Measurements from ENCODE around the gene REM2.
A peak's percentile ranks its signal among the peaks of the same experiment; 100 is the strongest.

REM2 gene

GRCh38 chr14:22883173-22883976, at the start of gene REM2:
Gene REM2, plus strand, starts transcription at chr14:22883222. Its CDS starts 66 bp downstream, at chr14:22883288.
- no peak for DNase-seq

DNA sequence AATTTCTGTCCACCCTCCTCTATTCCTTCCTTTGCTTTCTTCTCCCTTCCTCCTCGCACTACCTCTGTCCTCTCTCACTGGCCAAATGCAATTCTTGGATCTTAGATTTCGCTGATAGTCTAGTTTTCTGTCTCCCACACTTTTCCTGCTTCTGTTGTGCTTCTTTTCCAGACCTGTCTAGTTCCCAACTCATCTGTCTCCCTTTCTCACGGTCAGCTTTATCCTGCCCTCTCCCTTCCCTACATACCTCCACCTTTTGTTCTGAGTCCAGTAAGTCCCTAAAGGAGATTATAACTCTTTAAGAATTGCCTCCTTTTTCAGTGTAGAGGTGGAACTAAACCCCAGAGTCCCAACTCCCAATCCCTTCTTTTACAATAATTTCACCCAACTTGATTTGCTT, 47.5 kb upstream of the REM2 start:
- DNase-seq, result no peak

DNA sequence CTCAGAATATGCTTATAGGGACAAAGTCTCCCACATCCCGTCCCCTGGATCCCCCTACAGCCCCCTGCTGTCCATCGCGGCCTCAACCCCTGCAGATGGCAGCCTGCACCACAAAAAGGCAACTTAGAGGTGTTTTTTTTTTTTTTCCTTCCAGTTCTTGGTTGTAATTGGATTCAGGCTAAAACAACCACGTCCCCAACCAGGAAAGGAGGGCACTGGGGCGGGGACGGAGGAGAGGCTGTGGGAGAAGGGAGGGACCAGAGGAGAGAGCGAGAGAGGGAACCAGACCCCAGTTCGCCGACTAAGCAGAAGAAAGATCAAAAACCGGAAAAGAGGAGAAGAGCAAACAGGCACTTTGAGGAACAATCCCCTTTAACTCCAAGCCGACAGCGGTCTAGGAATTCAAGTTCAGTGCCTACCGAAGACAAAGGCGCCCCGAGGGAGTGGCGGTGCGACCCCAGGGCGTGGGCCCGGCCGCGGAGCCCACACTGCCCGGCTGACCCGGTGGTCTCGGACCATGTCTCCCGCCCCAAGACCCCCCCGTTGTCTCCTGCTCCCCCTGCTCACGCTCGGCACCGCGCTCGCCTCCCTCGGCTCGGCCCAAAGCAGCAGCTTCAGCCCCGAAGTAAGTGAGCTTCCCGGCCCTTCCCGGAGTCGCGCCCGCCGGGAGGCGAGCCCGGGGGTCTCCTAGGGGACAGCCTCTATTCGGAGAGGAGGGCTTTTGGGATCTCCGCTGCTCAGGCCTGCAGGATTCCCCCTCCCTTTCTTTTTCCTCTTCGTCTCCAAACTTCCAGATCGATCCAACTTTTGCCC, 46.5 kb upstream of the REM2 start, which contains the start of gene MMP14:
Gene MMP14, plus strand, starts transcription at position 285 of the 813 bp plus-strand sequence. Its CDS starts 233 bp downstream, at position 518.
- no peak for DNase-seq

- peak in 1 of 4 experiments; percentile 16 for DNase-seq
These were observed 45.8 kb upstream of the REM2 start for GRCh38 chr14:22837114-22837749.

DNA sequence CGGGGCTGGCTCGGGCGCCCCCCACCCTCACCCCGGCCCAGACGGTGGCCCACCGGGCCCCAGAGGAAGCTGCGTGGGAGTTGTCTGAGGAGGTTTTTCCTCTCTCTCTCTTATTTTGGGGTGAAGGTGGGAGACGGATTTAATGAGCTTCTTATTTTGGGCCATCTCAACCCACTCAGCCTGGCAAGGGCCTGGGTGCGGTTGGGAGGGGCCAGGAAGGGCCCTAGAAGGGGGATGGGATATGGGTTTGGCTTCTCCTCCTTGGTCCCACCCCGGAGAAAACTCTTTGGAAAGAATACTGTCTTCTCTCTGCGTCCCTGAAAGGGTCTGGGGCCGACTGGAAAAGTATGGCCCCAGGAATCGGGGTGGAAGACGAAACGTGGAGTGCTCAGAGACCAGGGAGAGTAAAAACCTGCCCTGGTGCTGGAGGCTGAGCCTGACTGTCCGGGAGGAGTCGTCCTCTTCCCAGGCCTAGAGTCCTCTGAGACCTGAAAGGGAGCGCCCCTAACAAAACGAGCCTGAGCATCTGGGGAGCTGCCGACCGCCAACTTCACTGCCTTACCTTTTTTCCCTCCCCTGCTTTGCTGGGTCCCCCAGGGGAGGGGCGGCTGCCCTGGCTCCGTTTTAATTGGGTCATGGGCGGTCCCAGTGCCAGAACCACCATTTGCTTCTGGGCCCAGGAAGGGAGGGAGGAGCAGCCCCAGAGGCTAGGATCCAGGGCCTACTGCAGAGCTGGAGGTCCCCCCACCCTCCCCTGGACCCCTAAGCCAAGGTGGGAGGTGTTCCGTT, 45.1 kb upstream of the REM2 start:
- no peak for DNase-seq

DNA sequence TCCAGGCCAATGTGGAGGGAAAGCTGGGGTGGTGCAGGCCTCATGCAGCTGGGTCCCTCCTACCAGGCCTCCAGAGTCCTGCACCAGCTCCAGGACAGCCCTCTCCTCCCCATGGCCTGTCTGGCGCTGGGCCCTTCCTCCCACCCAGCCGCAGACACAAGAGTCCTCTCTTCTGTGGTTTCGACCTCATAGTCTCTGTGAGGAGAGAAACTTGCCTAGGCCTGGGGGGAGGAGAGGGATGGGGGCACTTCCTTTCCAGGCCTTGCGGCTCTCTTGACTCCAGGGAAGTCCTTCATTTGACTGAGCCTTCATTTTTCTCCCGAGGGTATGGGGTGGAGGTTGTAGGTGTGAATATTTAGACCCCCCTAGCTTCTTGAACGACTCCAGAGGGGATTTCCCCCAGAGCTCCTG, 44.4 kb upstream of the REM2 start:
- no peak for DNase-seq

- DNase-seq, result no peak
These were observed 43.8 kb upstream of the REM2 start for GRCh38 chr14:22839159-22839779.

GRCh38 chr14:22841311-22841710, 41.7 kb upstream of the REM2 start:
- no peak for DNase-seq

DNA sequence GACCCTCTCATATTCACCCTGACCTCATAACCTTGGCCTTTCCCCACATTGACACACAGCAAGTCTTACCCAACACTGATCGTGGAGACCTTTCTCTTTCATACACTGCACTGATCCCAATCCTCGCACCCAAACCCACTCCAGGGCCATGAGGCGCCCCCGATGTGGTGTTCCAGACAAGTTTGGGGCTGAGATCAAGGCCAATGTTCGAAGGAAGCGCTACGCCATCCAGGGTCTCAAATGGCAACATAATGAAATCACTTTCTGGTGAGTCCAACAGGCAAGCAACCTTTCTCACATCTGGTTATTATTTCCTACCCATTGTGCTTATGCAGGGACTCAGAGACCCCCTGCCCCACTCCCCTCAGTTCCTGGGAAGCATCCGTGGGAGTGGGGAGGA, 41.3 kb upstream of the REM2 start:
- no peak for DNase-seq

GRCh38 chr14:22842211-22843122, 40.6 kb upstream of the REM2 start:
- DNase-seq, result no peak

GRCh38 chr14:22843123-22843925, 39.7 kb upstream of the REM2 start:
- no peak for DNase-seq

- DNase-seq, result no peak
These were observed 38.6 kb upstream of the REM2 start for GRCh38 chr14:22844221-22845102.

- DNase-seq, result no peak
These were observed 38.0 kb upstream of the REM2 start for GRCh38 chr14:22845103-22845394.

DNA sequence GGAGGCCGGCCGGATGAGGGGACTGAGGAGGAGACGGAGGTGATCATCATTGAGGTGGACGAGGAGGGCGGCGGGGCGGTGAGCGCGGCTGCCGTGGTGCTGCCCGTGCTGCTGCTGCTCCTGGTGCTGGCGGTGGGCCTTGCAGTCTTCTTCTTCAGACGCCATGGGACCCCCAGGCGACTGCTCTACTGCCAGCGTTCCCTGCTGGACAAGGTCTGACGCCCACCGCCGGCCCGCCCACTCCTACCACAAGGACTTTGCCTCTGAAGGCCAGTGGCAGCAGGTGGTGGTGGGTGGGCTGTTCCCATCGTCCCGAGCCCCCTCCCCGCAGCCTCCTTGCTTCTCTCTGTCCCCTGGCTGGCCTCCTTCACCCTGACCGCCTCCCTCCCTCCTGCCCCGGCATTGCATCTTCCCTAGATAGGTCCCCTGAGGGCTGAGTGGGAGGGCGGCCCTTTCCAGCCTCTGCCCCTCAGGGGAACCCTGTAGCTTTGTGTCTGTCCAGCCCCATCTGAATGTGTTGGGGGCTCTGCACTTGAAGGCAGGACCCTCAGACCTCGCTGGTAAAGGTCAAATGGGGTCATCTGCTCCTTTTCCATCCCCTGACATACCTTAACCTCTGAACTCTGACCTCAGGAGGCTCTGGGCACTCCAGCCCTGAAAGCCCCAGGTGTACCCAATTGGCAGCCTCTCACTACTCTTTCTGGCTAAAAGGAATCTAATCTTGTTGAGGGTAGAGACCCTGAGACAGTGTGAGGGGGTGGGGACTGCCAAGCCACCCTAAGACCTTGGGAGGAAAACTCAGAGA, 37.0 kb upstream of the REM2 start:
- DNase-seq, result no peak

- no peak for DNase-seq
These were observed 36.2 kb upstream of the REM2 start for GRCh38 chr14:22846811-22847307.

- DNase-seq, result no peak
These were observed 35.2 kb upstream of the REM2 start for GRCh38 chr14:22847661-22848341.

DNA sequence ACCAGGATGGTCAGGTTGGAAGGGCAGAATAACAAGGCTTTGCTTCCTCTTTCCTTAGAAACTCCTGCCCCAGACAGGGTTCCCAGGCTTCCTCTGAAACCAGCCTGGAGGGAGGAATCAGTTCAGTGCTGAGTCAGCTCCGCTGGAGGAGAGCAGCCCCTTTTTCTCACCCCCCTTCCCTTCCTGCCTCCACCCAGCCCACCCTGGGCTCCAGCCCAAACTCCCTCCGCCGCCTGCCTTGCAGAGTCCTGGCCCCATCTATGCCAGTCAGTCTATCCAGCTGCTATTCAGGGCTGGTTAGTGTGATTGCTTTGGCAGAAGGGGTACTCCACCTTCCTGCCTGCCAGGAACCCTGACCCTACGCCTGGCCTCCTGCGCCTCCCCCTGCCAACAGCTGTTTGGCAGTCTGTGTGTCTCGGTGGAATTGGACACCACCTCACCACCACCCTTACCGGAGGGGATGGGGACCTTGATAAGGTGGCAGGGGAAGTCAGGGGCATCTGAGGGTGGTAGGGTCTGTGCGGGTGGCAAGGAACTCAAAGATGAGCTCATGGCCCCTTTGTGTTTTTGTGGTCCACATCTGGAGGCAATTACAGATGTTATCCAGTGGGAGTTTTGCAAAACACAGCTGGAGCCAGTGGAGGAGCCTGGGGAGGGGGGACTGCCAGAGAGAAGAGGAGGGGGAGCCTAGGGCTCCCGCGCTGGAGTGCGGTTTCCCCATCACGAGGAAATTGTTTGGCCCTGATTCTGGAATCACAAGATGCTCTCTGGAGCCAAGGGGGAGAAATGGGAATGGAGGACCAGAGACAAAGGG, 34.5 kb upstream of the REM2 start:
- DNase-seq, result no peak
